GM10847 (cell line): ENCODE measurements around the gene ADRB1.

ENCODE experiments used
- POLR2A ChIP-seq: IDR thresholded peaks from 2 replicates; pipeline ENCODE4 v1.6.1; 2011; ENCODE audit not compliant: insufficient read length; ENCODE audit errors: extremely low read depth

Gene ADRB1

GRCh38 chr10:114087655-114088054 is 44.0 kb downstream of the ADRB1 start:
- TF ChIP-seq POLR2A: no peak

DNA sequence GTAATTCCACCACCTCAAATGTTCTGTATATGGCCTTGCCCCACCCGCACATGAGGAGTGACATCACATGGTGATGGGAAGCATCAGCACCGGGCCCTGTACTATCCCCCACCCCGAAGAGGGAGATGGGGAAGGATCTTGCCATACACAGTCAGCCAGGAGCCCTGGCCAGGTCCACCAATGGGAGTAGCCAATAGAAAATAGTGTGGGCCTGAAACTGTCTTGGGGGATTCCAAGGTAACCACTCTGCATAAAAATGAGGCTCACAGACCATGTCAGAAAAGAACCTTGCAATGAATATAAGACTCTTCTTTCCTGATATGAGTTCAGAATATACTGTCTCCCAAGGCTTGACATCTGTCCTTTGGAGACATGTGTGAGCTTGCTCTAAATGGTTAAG is 51.1 kb downstream of the ADRB1 start:
- no peak for TF ChIP-seq POLR2A

DNA sequence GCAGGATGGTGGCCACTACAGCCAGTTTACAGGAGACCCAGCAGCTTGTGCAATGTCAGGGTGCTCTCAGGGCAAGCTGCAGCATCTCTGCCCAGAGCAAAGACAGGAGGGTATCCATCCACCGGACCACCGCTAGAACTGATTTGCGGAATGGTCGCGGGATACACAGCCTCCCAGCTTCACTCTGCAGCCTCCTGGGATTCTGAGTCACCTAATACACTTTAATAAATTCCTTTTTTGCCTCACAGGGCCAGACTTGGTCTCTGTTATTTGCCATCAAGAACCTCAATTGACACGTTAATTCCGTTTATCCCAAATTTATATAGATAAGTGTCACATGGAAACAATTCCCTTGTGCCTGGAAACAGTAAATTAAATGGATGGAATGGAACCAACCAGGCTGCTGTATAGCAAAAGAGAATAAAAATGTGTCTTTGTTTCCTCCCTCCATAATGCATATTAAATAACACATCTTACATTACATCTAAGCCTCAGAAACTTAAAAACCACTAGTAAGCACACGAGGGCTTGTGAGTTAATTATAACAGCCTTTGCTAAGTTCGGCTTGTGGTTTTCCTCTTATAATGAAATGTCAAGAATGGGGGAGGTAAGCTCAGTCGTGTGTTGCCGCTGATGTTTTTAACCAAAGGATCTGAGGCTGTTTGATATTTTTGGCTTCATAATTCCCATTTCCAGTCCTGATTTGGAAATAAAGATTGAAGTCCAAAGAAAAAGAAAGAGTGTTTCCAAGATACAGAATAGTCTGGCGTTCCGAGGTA is 52.1 kb downstream of the ADRB1 start:
- no peak for TF ChIP-seq POLR2A
